HT1080 (cell line): ENCODE results near the gene OR9A2. TPM values are rescaled to one million over a fixed set of nuclear protein-coding genes. Genes with fewer than 3 reads are reported as not detected.

Experiments used
- DNase-seq: peaks from one replicate; pipeline ENCODE4 v3.0.0-alpha.2; 2015; ENCODE audit warnings: low read depth
- polyA plus RNA-seq, 2 experiments: library from polyadenylated mRNA; depleted of rRNA; stranded (reverse); fragments of >200 nt; gene quantifications; 2 replicates each; pipeline ENCODE4 v1.2.3, GENCODE V29; 2015
- total RNA-seq: library from RNA; depleted of rRNA; stranded (reverse); fragments of >200 nt; shearing (Covaris generic); gene quantifications from 2 replicates; pipeline ENCODE4 v1.2.3, GENCODE V29; 2014; rRNA removed

The OR9A2 gene, protein sequence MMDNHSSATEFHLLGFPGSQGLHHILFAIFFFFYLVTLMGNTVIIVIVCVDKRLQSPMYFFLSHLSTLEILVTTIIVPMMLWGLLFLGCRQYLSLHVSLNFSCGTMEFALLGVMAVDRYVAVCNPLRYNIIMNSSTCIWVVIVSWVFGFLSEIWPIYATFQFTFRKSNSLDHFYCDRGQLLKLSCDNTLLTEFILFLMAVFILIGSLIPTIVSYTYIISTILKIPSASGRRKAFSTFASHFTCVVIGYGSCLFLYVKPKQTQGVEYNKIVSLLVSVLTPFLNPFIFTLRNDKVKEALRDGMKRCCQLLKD
- total RNA-seq, result not detected in 2 replicates
- not detected in 2 replicates for polyA plus RNA-seq (2015; cell fraction: cytosol; rRNA removed)
- not detected in 2 replicates for polyA plus RNA-seq (2015; cell fraction: nucleus; rRNA removed)

DNA sequence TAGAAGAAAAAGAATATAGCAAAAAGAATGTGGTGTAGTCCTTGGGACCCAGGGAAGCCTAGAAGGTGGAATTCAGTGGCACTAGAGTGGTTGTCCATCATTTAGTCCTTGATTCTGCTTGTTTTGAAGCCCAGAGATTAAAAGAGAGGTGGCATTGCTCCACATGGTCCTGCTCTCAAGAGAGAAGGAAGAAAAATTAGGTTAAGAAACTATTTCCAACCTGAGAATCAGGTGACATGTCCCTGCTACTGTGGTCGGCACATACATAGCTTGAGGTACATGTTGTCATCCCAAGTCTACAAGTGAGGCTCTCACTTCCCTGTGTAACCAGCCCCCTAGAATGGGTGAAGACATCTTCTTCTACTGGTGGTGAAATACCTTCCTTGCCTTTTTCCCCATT is at the start of gene OR9A2:
Gene OR9A2, minus strand, starts transcription at position 101 of the 400 bp plus-strand sequence. Its CDS starts 0 bp downstream, at position 101.
- no peak for DNase-seq

DNA sequence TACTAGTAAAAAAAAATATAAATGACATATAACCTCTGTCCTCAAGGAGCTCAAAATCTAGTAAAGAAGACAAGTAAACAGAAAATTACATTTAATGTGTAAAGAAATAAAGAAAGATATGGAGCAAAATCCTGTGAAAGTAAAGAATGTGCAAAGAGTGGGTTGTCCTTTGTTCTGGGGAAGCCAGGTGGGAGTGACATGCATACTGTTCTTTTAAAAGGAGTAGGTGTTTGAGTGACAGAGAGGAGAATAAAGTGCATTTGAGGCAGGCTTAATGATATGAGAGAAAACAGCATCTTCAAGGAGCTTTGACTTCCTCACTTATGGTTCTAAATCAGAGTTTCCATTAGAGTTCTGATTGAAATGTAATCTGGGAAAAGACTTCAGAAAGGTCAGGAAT is 47.2 kb upstream of the OR9A2 start:
- DNase-seq, result no peak

DNA sequence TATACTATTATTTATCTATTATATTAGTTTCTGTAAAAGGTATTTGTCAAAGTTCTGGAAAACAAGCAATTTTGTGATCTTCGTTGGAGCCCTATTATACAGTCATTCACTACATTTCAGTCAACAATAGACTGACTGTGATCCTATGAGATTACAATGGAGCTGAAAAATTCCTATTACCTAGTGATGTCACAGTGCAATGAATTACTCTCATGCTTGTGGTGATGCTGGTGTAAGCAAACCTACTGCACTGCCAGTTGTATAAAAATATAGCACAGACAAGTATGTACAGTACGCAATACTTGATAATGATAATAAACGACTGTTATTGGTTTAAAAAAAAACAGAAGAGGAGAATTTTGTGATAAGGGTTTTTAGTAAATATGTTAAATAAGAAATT is 46.6 kb upstream of the OR9A2 start:
- DNase-seq, result no peak

DNA sequence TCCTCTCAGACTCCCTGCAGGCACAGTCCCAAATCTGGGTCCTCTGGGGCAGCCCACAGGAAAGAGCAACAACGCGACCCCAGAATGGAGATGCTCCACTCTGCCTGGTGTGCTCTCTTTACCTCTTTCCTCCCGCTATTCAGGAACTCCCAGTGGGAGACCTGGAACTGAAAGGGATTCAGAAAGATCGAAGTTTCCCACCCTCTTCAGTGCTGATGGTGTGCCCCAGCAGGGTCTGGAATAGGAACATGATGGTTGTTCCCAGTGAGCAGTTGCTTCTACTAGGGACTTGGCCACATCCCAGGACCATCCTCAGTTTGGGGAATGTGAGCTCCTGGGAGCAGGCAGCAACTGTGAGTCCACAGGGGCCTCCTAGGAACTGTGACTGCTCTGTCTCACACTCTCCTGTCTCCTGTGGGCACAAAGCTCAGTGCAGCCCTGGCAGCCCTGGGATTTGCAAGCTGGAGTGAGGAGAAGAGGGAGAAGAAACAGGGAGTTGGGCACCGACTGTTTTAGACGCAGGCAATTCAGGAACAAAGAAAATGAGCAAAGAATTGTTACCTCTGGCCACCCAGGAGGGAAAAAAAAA is 43.1 kb upstream of the OR9A2 start:
- DNase-seq, result no peak

DNA sequence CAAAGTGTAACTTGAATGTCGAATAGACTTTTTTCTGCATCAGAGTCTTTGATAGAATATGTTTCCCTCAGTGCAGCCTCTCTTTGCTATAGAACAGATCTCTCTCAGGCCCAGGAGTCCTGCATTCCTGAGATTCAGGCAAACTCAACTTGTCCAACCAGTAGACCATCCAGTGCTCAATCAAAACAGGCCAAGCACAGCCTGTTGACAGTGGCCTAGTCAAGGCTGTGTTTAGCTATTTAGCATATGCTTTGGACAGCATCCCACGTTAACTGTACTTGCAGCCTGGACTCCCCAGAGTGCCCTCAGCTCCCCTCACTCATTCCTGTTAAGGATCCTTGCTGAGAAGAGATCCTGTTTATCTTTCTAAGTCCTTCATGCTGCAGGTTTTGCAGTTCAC is 41.5 kb upstream of the OR9A2 start:
- no peak for DNase-seq

DNA sequence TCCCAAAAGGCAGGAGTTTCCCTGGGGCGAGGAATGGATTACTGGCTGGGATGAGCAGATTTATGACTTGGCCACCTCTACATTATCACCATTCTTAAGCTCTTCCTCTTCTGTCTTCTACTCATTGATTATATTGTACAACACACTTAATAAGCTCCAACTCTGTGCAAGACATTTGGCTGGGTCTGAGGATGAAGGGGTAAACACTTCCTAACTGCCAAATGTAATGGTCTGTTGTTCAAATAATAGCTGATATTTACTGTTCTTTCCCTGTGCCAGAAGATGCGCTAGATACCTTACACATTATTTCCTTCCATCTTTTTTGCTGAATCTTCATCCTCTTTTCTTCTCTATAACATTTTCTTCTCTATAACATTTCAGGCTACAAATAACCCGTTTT is 36.8 kb upstream of the OR9A2 start:
- DNase-seq, result no peak

DNA sequence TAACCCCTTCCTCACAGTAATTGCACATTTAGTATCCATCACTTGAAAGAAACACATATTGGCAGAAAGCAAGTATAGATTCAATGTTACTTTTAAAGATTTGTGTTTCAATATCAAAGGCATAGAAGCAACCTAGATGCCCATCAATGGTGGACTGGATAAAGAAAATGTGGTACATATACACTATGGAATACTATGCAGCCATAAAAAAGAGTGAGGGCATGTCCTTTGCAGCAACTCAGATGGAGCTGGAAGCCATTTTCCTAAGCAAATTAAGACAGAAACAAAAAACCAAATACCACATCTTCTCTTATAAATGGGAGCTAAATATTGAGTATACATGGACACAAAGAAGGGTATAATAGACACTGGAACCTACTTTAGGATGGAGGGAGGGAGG is 28.8 kb upstream of the OR9A2 start:
- no peak for DNase-seq

DNA sequence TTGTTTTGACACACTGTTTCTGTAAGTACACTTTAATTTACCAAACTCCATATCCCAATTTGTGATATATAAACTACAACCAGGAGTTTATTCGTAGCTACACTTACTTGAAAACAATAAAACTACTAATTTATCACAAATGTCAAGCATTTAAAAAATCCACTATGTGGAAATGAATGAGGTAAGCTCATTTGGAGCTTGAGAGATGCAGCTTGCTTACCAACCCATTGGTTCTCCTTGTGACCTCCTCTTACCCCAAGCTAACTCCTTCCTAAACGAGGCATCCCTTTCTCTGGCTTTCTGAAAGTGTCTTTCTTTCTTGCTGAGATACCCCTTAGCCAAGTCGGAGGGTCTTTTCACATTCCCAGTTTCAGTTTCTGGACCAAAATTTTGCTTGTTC is 27.7 kb upstream of the OR9A2 start:
- DNase-seq, result no peak

DNA sequence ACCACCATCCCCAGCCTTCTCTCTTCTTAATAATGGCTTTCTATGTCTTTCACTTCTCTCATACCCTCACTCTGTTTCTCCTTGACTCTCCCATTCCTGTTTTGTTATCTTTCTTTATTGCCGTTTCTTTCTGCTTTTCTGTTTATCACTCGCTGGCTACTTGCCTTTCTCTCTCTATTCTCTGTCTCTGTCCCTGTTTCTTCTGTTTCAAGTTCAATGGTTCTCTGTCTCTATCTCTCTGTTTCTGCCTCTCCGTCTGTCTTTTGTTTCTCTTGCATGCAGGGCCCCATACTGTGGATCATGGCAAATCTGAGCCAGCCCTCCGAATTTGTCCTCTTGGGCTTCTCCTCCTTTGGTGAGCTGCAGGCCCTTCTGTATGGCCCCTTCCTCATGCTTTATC is 25.1 kb upstream of the OR9A2 start, which contains the start of gene OR6V1:
Gene OR6V1, plus strand, starts transcription at position 301 of the 400 bp plus-strand sequence. Its CDS starts 0 bp downstream, at position 301.
- DNase-seq, result no peak

DNA sequence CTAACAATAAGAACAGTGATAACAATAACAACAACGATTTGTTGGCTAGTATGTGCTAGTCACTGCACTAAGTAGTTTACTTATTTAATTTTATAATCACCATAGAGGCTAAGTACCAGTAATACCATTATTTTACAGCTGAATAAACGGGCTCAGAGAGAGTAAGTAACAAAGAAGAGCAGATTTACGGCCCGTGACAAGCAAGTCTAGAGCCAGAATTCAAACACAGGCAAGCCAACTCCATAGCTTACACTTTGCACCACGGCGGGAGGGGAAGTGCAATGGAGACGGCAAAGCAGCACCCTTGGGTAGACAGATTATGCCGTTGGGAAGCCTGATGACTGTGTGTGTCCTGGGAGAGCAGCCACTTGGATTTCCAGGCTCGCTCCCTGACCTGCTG is 24.0 kb upstream of the OR9A2 start:
- no peak for DNase-seq

DNA sequence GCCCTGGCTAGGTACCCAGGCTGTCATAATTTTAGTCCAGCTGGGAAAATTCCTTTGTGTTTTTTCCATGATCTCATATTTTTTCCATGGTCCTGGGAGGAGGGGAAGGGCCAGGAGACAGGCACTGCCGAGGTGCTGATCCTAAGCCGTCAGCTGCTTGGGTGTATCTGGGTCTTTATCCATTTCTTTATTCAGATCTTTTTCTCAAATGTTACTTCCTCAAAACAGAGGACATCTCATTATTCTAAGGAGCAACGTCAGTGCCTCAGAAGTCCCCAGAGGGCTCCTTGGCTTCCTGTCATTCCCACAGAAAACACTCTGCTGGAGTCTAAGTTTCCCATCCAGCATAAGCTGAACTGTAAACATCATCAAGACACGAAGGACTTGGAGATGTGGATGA is 22.4 kb upstream of the OR9A2 start:
- no peak for DNase-seq

DNA sequence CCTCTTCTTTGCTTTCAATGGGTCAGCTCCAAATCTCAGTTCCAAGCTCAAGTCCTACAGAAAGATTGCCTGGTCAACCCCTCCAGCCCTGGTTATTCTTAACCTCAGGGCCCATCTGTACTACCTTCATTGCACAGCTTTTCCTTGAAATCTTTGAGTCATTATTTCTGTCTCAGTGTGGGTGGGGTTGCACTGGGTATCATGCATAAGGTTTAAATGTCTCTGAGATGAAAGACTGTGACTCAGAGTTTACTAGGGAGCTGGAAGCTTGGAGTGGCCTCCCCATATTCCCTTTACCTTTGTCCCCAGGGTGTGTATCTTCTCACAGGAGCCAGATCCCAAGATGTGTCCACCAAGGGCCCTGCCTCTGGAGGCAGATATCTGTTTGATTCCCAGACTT is 21.9 kb upstream of the OR9A2 start:
- no peak for DNase-seq

DNA sequence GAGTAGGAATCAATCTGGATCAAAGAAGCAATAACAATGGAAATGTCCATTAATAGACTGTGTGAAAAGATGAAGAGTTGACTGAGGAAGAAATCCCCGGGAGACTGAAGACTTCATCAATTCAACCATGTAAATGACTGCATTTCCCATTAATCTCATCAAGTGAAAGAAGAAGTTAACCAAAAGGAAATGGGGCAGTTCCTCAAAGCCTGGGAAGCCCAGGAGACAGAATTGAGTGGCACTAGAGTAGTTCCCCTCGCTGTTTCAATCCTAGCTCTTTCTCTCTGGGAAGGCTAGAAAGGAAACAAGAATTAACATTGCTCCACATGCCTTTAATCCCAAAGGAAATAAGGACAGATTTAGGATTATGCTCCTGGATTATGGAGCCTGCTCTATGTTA is 20.4 kb upstream of the OR9A2 start:
- no peak for DNase-seq

DNA sequence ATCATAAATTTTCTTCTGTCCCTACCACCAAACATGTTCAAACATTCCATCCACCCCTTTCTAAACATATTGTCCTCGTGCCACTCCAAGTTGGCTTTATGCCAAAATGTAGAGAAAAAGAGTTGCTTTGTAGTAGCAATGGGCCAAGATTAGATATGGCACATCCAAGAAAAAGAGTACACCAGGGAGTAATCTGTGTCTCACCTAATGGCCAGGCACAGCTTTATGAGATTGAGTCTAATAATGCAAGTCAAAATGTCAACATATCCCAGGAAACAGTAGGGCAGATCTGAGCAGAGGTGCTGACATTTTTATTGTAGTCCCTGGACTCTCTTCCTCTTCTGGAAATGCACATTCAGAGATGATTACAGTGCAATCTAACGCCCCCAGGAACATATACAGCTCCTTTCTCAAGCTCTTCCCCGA is 19.5 kb upstream of the OR9A2 start:
- no peak for DNase-seq

DNA sequence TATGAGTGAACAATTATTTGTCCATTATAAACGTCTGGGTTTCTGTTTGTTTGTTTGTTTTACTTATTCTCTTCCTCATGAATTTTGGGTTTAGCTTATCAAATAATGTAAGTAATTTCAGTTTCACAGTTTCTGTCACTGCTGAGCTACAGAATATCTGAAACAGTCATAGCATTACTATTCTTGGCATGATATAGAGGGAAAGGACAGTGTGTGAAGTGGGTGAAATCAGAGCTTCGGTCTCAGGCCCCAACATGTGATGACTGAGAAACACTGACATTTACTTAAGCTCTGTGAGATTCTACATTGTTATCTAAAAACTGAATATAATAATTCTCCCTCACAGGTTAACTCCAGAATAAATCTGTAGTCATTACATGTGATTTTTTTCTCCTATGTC is 16.5 kb upstream of the OR9A2 start:
- DNase-seq, result no peak

DNA sequence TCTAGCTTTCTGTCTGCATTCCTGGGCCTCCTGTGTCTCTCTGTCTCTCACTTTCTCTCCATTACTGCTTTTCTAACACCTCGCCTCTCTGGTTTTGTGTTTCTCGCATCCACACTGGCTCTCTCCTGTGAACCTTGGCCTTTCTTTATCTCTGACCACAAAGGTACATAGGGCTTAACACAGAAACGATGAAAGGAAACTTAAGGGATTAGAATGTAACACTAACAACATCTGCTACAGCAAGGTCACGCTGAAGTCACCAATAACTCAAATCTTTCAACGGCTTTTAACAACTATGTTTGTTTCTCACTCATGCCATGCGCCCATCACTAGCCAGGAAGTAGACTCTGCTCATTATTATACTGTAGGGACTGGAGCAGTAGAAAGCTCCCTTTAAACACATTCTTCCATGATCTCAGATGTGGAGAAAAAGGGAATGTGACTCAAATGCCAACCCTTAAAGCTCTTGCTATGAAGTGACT is 15.9 kb upstream of the OR9A2 start:
- DNase-seq, result no peak

DNA sequence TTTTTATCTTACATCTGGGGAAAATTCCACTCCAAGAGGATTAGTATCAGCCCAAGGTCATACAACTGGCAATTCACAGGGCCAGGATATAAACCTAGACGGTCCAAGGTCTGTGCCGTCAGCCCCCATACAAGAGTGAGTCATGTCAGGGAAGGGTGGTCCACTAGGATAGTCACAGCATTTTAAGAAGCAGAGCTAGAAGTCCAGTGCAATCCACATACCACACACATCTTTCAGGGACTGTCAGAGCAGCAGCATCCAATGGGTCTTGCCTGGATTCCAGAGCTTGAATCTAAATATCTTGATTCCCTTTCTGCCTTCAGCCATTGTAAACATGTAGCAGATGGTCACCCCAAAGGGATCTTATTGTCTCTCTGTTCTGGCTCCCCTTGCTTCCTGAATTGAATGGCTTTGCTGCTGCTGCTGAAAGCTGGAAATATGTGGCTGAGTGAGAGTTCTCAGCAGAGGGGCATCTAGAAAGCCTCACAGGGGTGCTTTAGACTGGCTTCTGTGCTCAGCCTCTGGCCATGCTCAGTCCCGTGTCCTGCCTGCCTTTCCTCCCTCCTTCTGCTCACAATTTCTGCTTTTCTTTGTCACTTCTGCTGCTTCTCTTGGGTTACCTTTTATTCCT is 15.3 kb upstream of the OR9A2 start:
- no peak for DNase-seq

DNA sequence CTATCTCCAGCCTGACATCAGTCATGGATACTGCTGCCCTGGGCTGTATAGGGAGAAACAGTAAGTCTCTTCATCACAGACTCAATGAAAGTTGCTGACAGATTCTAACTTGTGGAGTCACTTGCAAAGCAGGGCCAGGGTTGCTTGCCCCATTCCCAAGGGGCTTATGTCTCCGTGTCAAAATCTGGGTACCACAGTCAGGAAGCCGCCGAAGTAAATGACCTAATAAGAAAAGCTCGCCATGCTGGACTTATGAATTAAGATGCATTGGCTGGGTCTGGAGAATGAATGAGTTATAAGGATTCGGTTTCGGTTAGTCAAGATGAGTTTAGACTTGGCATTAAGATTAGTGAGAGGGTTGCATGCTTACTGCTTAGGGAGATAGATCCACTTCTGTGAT is 14.4 kb upstream of the OR9A2 start:
- DNase-seq, result no peak

DNA sequence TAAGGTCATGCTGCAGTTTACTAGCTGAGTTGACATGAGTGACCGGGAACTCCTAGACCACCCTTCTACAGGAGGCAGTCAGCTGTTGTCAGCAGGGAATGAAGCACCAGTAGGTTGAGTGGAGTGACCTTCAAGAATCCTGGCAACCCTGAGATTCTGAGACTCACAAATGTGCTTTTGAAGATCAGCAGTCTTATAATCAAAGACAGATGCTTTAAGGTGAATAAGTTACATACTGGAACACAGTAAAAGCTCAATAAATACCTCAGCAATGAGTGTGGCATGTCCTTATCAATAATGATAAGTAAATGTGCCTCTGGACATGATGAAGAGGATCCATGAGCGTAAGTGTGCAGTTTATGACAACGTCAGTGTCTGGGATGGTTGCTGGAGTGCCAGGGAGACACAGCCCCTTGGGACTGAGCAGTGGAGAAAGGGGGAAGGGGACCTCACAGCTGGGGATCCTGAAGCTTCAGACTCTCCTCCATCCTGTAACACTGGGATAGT is 13.3 kb upstream of the OR9A2 start:
- no peak for DNase-seq

DNA sequence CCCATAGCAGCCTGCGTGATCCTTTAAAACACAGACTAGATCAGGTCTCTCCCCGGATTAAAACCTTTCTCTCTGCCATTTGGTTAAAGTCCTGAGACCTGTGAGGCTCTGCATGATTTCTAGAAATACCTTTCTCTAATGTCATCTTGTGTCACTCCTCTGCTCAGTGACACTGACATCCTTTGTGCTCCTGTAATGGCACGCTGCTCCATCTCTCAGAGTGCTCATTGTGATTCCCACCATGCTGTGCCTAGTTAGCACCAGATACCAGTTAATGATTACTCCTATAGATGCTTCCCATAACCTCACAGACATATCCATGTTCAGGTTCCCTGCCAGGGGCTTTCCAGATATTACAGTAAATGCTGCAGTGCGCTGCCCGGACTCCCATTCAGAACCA is 11.7 kb upstream of the OR9A2 start:
- DNase-seq, result no peak

DNA sequence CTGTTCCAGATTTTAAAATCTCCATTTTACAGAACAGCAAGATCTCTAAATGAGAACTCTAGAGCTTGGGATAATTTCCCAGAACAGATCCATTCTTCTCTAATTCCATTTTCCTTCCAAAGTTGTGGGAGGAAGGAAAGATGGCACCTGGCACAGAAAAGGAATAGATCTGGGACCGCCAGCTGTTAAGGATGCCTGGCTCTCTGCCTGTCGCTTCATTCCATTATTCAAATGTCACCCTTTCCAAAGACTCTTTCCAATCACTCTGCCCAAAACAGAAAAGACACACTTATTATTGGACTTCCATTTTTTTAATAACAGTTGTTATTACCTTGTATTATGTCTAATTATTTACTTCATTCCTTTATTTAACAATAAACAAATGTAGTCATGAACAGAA is 751 bp upstream of the OR9A2 start:
- DNase-seq, result no peak

DNA sequence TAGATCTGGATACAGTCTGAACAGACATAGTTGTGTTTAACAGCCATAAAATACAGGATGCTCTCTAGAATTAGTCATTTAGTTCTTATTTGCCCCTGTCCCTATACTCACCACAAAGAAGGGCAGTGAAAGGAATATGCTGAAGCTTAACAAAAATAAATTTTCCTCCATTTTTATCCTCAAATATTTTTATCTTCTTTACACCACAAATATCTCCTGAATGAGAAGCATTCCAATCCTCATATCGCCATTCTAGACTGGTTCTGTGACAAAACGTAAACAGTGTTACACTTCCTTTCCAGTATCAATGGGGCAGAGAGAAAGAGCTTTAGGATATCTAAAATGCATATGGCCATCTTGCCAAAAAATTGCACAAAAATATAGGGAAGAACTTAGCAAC is 1.6 kb downstream of the OR9A2 start:
- no peak for DNase-seq
